HL-60 (cell line): ENCODE measurements around the gene GPR183.

Experiments
- CTCF ChIP-seq: IDR thresholded peaks from one replicate; pipeline ENCODE4 v1.5.1; 2011; ENCODE audit warnings: low read length, control low read depth, inconsistent platforms; ENCODE audit not compliant: insufficient read depth
- GABPA ChIP-seq: IDR thresholded peaks from 2 replicates; pipeline ENCODE4 v1.6.1; 2012; ENCODE audit warnings: low read depth
- POLR2AphosphoS5 ChIP-seq: IDR thresholded peaks from 2 replicates; pipeline ENCODE4 v1.6.1; 2012; ENCODE audit warnings: low read depth
- REST ChIP-seq: IDR thresholded peaks from 2 replicates; pipeline ENCODE4 v1.6.1; 2012; ENCODE audit warnings: low read depth; ENCODE audit not compliant: insufficient replicate concordance

- TF ChIP-seq CTCF (no peak), REST (no peak), POLR2AphosphoS5 (no peak), GABPA (no peak)
Observed at GRCh38 chr13:99329477-99329876, 22.3 kb upstream of the GPR183 start.
